HepG2 (cell line): Measurements from ENCODE around the gene PPIB. TPM values are rescaled to one million over a fixed set of nuclear protein-coding genes. Genes with fewer than 3 reads are reported as not detected.
A peak's percentile ranks its signal among the peaks of the same experiment; 100 is the strongest.

ENCODE experiments used
- ARID2 ChIP-seq: sonication (generic); formaldehyde crosslinking; IDR thresholded peaks from 2 replicates; pipeline ENCODE4 v1.8.1; 2022; ENCODE audit warnings: mild to moderate bottlenecking, missing genetic modification reagents, borderline replicate concordance
- CHCHD3 ChIP-seq: sonication (generic); formaldehyde crosslinking; IDR thresholded peaks from 2 replicates; pipeline ENCODE4 v1.8.0; 2022; ENCODE audit warnings: mild to moderate bottlenecking, missing genetic modification reagents, moderate library complexity
- ERF ChIP-seq: IDR thresholded peaks from 2 replicates; pipeline ENCODE4 v1.6.1; 2018; ENCODE audit warnings: missing biosample characterization, missing genetic modification reagents
- GABPB1 ChIP-seq: IDR thresholded peaks from 2 replicates; pipeline ENCODE4 v1.6.1; 2016; ENCODE audit warnings: mild to moderate bottlenecking, missing genetic modification reagents, moderate library complexity, missing compliant biosample characterization
- GLI4 ChIP-seq: sonication (generic); formaldehyde crosslinking; IDR thresholded peaks from 2 replicates; pipeline ENCODE4 v1.5.1; 2020; ENCODE audit warnings: missing genetic modification reagents, mild to moderate bottlenecking, moderate library complexity, borderline replicate concordance
- POLR2AphosphoS5 ChIP-seq: IDR thresholded peaks from 2 replicates; pipeline ENCODE4 v1.6.1; 2012; ENCODE audit warnings: low read depth, low read length
- POLR2G ChIP-seq: fragments of 200-400 bp; formaldehyde crosslinking; IDR thresholded peaks from 2 replicates; pipeline ENCODE4 v1.6.1; 2018; ENCODE audit warnings: mild to moderate bottlenecking, low read depth, low read length, moderate library complexity
- TAF1 ChIP-seq: sonication (generic); formaldehyde crosslinking; IDR thresholded peaks from 2 replicates; pipeline ENCODE4 v1.4.0; 2020; ENCODE audit warnings: missing genetic modification reagents
- TEAD2 ChIP-seq: sonication (generic); formaldehyde crosslinking; IDR thresholded peaks from 2 replicates; pipeline ENCODE4 v1.9.0; 2021; ENCODE audit warnings: missing genetic modification reagents
- U2AF2 ChIP-seq: fragments of 200-400 bp; formaldehyde crosslinking; IDR thresholded peaks from 2 replicates; pipeline ENCODE4 v1.6.1; 2017; ENCODE audit warnings: low read depth, mild to moderate bottlenecking, low read length
- ZFP82 ChIP-seq: sonication (generic); formaldehyde crosslinking; IDR thresholded peaks from 2 replicates; pipeline ENCODE4 v1.5.1; 2020; ENCODE audit warnings: mild to moderate bottlenecking, missing genetic modification reagents, borderline replicate concordance
- ZMYM2 ChIP-seq: sonication (generic); formaldehyde crosslinking; IDR thresholded peaks from 2 replicates; pipeline ENCODE4 v1.8.0; 2022; ENCODE audit warnings: mild to moderate bottlenecking, missing genetic modification reagents
- ZNF124 ChIP-seq: sonication (generic); formaldehyde crosslinking; IDR thresholded peaks from 2 replicates; pipeline ENCODE4 v1.4.0; 2020; ENCODE audit warnings: missing genetic modification reagents
- ZNF556 ChIP-seq: sonication (generic); formaldehyde crosslinking; IDR thresholded peaks from 2 replicates; pipeline ENCODE4 v1.4.0; 2020; ENCODE audit warnings: mild to moderate bottlenecking, missing genetic modification reagents, borderline replicate concordance
- ZNF577 ChIP-seq: sonication (generic); formaldehyde crosslinking; IDR thresholded peaks from 2 replicates; pipeline ENCODE4 v1.4.0; 2020; ENCODE audit warnings: mild to moderate bottlenecking, low read depth, missing genetic modification reagents, borderline replicate concordance
- ZSCAN30 ChIP-seq: sonication (generic); formaldehyde crosslinking; IDR thresholded peaks from 2 replicates; pipeline ENCODE4 v1.5.0; 2020; ENCODE audit warnings: mild to moderate bottlenecking, missing genetic modification reagents
- polyA plus RNA-seq, 8 experiments: library from polyadenylated mRNA; depleted of rRNA in 3 of 8; stranded (reverse) in 7 of 8; unstranded in 1 of 8; fragments of >200 nt; fragmentation: Illumina TruSeq in 4 of 8; extraction: Trizol in 4 of 8; gene quantifications; 2 replicates each; pipeline versions ENCODE4 v1.2.1 to v1.2.3, GENCODE V29; 2011 to 2016; ENCODE audit warnings: low read depth in 4 of 8, missing spikeins in 1 of 8, mixed read lengths in 1 of 8; ENCODE audit not compliant: insufficient read depth in 1 of 8
- total RNA-seq, 5 experiments: library from RNA; depleted of rRNA; stranded (reverse); fragments of >200 nt; fragmentation: Illumina TruSeq; extraction: Trizol; gene quantifications; 2 replicates each; pipeline ENCODE4 v1.2.3, GENCODE V29; 2016; ENCODE audit warnings: low read depth in 1 of 5
- TF ChIP-seq, protein P1 (sequence below): sonication (generic); formaldehyde crosslinking; IDR thresholded peaks from 2 replicates; pipeline ENCODE4 v1.8.0; 2022; ENCODE audit warnings: missing genetic modification reagents, mild to moderate bottlenecking, moderate library complexity, borderline replicate concordance
- TF ChIP-seq, protein P2 (sequence below): sonication (generic); formaldehyde crosslinking; IDR thresholded peaks from 2 replicates; pipeline ENCODE4 v1.5.0; 2020; ENCODE audit warnings: mild to moderate bottlenecking, missing genetic modification reagents, borderline replicate concordance
- TF ChIP-seq, protein P3 (sequence below): sonication (generic); formaldehyde crosslinking; IDR thresholded peaks from 2 replicates; pipeline ENCODE4 v1.4.0; 2020; ENCODE audit warnings: missing genetic modification reagents

PPIB gene
- total and polyA plus RNA-seq, 2 of the 13 experiments (the other 11 are each of a cell fraction or from before 2014, with no cell fraction given) = 780 to 882 TPM

DNA sequence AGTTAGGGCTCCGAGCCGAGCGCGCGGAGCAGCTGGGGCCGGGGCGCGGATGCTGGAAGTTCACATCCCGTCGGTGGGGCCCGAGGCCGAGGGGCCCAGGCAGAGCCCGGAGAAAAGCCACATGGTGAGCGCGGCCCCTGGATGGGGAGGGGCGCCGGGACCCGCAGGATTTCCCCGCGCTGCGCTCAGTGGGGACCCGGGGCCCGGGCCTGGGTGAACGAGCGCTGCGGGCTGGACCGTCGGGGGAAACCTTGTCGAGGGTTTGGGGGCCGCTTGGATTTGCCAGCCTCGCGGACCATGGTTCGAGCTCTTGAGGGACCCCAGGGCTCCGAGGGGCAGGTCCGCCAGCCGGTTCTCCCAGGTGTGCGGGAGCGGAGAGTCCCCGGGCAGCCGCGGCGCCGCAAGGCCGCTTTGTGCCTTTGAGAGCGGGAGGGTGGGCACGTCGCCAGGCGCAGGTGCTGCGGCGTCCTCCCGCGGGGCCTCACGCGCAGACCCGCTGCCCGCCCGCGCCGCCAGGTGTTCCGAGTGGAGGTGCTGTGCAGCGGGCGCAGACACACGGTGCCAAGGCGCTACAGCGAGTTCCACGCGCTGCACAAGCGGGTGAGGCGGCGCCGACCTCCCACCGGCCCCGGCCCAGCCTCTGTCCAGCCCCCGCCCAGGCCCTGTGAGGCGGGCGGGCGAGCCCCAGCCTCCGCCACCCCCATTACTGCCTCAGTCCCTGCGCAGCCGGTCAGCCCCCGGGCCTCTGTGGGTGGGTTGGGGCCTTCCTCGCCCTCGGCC is 10.9 kb downstream of the PPIB start, which contains the start of gene SNX22 (continued):
- TF ChIP-seq, protein P1, sequence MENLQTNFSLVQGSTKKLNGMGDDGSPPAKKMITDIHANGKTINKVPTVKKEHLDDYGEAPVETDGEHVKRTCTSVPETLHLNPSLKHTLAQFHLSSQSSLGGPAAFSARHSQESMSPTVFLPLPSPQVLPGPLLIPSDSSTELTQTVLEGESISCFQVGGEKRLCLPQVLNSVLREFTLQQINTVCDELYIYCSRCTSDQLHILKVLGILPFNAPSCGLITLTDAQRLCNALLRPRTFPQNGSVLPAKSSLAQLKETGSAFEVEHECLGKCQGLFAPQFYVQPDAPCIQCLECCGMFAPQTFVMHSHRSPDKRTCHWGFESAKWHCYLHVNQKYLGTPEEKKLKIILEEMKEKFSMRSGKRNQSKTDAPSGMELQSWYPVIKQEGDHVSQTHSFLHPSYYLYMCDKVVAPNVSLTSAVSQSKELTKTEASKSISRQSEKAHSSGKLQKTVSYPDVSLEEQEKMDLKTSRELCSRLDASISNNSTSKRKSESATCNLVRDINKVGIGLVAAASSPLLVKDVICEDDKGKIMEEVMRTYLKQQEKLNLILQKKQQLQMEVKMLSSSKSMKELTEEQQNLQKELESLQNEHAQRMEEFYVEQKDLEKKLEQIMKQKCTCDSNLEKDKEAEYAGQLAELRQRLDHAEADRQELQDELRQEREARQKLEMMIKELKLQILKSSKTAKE (CRISPR knock-in tag) = no peak
- TF ChIP-seq, protein P2, sequence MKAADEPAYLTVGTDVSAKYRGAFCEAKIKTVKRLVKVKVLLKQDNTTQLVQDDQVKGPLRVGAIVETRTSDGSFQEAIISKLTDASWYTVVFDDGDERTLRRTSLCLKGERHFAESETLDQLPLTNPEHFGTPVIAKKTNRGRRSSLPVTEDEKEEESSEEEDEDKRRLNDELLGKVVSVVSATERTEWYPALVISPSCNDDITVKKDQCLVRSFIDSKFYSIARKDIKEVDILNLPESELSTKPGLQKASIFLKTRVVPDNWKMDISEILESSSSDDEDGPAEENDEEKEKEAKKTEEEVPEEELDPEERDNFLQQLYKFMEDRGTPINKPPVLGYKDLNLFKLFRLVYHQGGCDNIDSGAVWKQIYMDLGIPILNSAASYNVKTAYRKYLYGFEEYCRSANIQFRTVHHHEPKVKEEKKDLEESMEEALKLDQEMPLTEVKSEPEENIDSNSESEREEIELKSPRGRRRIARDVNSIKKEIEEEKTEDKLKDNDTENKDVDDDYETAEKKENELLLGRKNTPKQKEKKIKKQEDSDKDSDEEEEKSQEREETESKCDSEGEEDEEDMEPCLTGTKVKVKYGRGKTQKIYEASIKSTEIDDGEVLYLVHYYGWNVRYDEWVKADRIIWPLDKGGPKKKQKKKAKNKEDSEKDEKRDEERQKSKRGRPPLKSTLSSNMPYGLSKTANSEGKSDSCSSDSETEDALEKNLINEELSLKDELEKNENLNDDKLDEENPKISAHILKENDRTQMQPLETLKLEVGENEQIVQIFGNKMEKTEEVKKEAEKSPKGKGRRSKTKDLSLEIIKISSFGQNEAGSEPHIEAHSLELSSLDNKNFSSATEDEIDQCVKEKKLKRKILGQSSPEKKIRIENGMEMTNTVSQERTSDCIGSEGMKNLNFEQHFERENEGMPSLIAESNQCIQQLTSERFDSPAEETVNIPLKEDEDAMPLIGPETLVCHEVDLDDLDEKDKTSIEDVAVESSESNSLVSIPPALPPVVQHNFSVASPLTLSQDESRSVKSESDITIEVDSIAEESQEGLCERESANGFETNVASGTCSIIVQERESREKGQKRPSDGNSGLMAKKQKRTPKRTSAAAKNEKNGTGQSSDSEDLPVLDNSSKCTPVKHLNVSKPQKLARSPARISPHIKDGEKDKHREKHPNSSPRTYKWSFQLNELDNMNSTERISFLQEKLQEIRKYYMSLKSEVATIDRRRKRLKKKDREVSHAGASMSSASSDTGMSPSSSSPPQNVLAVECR (CRISPR knock-in tag) = peak; percentile 45; the same call in 1 of the 2 replicates
- no peak for TF ChIP-seq ZNF577 (CRISPR knock-in tag)
- peak; percentile 52; the same call in 1 of the 2 replicates for TF ChIP-seq POLR2AphosphoS5
- TF ChIP-seq TEAD2 (CRISPR knock-in tag) = no peak
- TF ChIP-seq GLI4 (CRISPR knock-in tag) = no peak
- TF ChIP-seq ZNF556 = peak; percentile 26; the same call in 1 of the 2 replicates
- TF ChIP-seq ARID2 = 0 out of 2 replicates have a peak, but pooled peaks have one; percentile 39
- TF ChIP-seq U2AF2 = no peak
- TF ChIP-seq ERF (CRISPR knock-in tag) = no peak
- TF ChIP-seq TAF1 = peak; percentile 54
- peak; percentile 26; the same call in 1 of the 2 replicates for TF ChIP-seq ZMYM2 (CRISPR knock-in tag)
- 0 out of 2 replicates have a peak, but pooled peaks have one; percentile 40 for TF ChIP-seq ZSCAN30 (CRISPR knock-in tag)
- peak; percentile 87; the same call in 1 of the 2 replicates for TF ChIP-seq ZFP82 (CRISPR knock-in tag)
- TF ChIP-seq GABPB1 (CRISPR knock-in tag) = peak; percentile 42; the same call in 1 of the 2 replicates
- TF ChIP-seq, protein P3, sequence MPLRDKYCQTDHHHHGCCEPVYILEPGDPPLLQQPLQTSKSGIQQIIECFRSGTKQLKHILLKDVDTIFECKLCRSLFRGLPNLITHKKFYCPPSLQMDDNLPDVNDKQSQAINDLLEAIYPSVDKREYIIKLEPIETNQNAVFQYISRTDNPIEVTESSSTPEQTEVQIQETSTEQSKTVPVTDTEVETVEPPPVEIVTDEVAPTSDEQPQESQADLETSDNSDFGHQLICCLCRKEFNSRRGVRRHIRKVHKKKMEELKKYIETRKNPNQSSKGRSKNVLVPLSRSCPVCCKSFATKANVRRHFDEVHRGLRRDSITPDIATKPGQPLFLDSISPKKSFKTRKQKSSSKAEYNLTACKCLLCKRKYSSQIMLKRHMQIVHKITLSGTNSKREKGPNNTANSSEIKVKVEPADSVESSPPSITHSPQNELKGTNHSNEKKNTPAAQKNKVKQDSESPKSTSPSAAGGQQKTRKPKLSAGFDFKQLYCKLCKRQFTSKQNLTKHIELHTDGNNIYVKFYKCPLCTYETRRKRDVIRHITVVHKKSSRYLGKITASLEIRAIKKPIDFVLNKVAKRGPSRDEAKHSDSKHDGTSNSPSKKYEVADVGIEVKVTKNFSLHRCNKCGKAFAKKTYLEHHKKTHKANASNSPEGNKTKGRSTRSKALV (CRISPR knock-in tag) = peak; percentile 69
- TF ChIP-seq ZNF124 (CRISPR knock-in tag) = no peak
- peak; percentile 45; the same call in 1 of the 2 replicates for TF ChIP-seq CHCHD3 (CRISPR knock-in tag)
- peak; percentile 72 for TF ChIP-seq POLR2G
